NCI-H1436 (cell line): ENCODE results near the gene STXBP5.
A peak's percentile ranks its signal among the peaks of the same experiment; 100 is the strongest.
"Not testable (repeated sequence)": the region's sequence is repeated elsewhere in the genome, so short reads cannot be mapped to it uniquely, and the experiment has no call there.

Experiments
- DNase-seq: peaks from one replicate; lab custom pipeline; 2025; lab: John Stamatoyannopoulos, UW

STXBP5 gene

DNA sequence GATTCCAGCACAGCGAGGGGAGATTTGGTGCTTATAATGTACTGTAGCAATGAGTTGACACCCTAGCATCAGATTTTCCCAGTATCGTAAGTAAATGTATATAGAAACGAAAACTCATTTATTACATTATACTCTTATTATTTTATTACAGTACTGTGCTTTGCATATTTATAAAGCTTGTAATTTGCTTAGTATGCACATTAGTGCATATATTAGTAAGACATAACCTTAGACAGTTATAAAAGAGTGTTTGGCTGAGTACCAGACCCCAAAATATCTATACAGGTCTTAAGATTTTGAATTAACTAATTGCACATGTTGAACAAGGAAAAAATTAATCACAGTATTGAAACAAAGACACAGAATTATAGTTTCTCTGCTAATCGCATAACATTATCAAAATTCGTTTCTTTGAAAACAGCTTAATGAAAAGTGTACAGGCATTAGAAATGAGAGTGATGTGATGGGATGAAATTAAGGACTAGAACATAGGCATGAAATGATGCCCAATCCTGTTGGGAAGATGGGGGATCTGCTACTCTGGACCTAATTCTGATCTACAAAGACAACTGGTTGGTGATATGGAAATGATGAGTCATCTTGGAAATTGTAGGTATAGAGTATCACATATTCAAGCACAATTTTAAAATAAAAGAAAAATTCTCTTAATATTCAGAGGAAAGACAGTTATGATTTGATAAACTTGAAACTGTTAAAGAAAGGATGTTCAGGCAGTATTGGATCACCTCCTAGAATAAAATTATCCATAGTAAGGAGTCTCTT, 42.8 kb downstream of the STXBP5 start:
- DNase-seq = no peak

DNA sequence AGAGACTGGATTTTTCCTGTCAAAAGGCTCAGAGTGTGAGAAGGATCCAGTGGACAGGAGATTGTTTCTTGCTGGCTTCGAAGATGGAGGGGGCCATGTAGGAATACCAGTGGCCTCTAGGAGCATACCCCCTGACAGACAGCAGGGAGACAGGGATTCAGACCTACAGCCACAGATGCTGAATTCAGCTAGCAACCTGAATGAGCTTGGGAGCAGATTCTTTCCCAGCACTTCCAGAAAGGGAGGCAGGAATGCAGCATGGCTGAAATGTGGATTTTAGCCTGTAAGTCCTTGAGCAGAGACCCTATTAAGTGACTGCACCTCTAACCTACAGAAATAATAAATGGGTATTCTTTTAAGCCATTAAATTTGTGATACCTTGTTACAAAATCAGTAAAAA, 44.6 kb downstream of the STXBP5 start:
- no peak for DNase-seq

- no peak for DNase-seq
Observed at GRCh38 chr6:147251072-147251471, 46.9 kb downstream of the STXBP5 start.

- not testable (repeated sequence) for DNase-seq
Observed at GRCh38 chr6:147254929-147255473, 50.8 kb downstream of the STXBP5 start.

DNA sequence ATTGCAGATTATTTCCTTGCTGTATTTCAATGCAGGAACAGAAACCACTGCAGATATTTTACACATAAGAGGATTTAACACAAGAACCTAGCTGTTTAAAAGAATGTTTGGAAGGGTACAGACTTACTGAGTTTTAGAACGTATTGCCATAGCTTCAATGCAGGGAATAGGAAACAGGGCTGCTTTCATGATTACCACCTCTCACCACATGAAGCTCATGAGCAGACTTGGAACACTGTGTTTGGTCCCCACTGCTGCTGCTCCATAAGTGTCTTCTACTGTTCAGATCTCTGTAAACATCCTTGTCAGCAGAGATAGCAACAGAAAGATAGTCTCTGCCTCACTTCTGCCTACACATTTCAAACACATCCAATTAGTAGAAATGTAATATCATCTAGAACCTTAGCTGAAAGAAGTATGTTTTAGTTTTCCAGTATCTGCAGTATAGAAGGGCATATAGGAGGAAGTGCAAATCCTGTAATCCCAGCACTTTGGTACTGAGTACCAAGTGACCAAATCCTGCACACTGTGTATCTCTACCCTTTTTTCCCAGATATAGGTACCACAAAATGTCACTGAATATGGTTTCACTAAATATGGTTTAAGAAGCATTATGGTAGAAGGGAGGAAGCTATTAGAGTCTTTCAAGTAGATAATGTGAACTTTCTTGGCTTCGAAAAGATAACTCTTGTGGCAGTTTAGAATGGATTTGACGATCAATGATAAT, 51.9 kb downstream of the STXBP5 start:
- DNase-seq = no peak

GRCh38 chr6:147257760-147258159, 53.5 kb downstream of the STXBP5 start:
- no peak for DNase-seq

- DNase-seq = no peak
Observed at GRCh38 chr6:147260091-147260490, 55.9 kb downstream of the STXBP5 start.

DNA sequence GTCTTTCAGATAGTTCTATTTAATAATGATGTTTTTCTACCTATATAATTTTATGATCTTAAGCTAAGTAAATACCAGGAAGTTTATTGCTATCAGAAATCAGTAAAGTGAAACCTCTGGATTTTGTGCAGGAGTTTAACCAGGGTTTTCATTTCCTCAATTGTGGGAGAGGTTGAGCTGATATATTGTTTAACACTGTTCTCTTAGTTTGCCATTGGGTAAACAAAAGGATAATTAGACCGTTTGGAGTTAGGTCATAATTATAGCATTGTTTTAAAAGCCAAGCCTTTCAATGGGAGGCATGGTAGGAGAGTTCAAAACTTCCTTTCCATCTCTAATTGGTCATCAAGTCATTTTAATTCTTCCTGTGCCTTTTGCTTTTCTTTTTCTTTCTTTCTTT, 58.7 kb downstream of the STXBP5 start:
- DNase-seq = no peak

GRCh38 chr6:147266821-147267220, 62.6 kb downstream of the STXBP5 start:
- DNase-seq = no peak

DNA sequence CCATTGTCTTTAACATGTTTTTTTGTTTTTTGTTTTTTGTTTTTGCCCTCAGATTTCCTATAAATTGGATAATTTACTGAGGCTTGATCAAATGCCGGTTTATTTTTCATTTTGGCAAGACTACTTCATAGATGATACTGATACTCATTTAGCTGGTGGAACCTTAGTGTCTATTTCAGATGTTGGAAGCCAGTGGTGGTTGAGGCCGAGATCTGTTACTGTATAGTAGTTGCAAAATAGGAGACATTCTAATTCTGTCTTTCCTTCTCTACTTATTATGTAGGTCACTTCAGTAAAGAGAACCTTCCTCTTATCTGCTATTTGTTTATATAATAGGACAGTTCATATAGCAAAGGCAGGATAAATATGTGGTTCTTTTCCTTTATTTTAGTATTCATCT, 63.4 kb downstream of the STXBP5 start:
- DNase-seq = no peak

DNA sequence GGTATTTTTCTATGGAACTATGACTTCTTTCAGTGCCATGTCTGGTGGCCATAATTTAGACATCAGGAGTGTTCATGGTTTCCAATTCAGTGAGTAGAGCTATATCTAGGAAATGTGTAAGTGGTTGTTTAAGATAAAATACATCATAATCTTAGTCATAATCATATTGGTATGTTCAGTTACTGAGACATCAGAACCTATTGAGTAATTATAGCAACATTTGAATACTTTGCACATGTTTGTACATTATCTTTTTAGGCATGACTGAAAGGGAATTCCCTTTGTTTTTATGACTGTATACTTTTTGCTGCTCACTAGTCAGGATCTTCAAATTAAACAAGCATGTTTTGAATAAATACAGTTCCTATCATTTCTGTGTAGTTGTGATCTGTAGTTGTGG, 64.0 kb downstream of the STXBP5 start:
- no peak for DNase-seq

GRCh38 chr6:147274012-147274411, 69.8 kb downstream of the STXBP5 start:
- no peak for DNase-seq

GRCh38 chr6:147274776-147275175, 70.6 kb downstream of the STXBP5 start:
- no peak for DNase-seq

DNA sequence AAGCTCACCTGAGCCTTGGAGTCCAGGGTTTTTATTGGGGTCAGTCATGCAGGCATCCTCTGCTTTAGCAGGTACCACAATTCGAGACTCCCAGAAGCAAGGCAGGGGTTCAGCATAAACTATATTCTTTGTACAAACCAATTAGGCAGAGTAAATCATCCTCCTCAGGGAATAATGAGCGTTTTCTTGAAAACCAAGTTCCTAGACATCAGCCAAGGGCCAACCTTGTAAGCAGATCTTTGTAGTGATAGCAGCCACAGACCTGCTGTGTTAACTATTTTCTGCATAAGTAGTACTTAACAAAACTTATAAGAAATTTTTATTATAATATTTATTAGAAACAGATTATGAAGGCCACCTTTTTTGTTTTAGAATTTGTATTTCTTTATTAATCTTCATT, 74.7 kb downstream of the STXBP5 start:
- DNase-seq = no peak

DNA sequence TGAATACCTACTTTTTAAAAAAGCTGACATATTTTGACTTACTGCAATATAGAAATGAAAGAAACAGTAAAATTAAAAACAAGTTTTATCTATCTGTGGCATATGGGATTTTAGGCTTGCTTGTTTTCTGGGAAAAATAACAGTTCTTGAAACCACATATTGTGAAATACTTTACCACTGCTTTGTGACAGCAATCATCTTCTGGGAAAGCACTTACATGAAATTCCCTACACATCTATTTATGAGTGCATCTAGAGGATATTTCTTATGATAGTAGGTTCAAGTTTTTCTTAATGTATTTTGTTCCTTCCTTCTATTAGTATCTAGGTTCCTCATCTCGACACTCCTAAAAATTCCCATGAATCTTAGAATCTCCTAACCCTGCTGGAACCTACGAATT, 75.2 kb downstream of the STXBP5 start:
- DNase-seq = no peak

DNA sequence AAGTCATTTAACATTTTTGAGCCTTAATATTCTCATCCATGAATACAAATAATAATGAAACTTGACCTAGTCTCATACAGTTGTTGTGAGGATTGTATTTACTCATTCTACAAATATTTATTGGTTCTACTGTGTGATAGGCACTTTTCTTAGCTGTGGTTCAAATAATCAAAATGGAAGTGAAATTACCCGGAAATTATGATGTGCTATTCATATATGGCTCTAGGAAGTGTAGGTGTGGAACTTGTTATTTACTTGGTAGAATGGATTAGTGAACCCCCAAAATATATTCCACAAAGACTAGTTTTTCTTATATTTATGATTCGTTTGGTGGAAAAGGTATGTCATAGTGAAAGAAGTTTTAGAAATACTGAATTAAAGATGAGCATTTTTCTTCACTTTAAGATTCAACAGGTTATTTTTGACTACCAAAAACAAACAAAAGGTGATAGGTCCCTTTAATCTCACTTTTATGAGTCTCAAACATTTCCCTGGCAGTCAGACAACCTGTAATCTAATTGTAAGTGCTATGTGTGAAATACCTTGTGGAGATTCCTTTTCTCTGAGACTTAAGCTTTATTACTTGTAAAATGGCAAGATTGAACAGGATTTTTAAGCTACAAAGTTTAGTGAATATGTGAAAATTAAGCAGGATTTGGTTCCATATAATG, 77.8 kb downstream of the STXBP5 start:
- DNase-seq = no peak

GRCh38 chr6:147282566-147282959, 78.3 kb downstream of the STXBP5 start:
- DNase-seq = no peak

GRCh38 chr6:147283460-147283859, 79.2 kb downstream of the STXBP5 start:
- no peak for DNase-seq

- peak; percentile 2 for DNase-seq
Observed at GRCh38 chr6:147285087-147285855, 81.1 kb downstream of the STXBP5 start.

DNA sequence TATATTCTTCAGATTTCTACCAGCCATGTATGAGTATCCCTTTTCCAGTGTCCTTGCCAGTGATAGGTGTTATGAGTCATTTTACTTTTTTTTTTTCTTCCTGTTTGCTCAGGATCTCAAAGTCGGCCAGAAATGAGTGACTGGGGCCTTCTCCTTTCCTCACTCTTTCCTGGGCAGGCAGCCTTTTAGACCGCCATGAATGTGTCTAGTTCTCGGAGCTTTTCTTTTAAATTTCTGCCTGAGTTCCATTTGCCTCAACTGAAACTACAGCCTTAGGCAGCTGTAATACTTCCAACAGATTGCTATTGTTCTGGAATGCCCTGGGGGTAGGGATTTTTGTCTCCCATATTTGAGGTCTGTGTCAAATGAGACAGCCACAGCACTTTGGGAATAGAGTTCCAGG, 83.7 kb downstream of the STXBP5 start:
- no peak for DNase-seq

- no peak for DNase-seq
Observed at GRCh38 chr6:147297124-147297523, 92.9 kb downstream of the STXBP5 start.
